ENCODE data around the gene TSKS.
"Not testable (repeated sequence)": the region's sequence is repeated elsewhere in the genome, so short reads cannot be mapped to it uniquely, and the experiment has no call there.

TSKS gene

DNA sequence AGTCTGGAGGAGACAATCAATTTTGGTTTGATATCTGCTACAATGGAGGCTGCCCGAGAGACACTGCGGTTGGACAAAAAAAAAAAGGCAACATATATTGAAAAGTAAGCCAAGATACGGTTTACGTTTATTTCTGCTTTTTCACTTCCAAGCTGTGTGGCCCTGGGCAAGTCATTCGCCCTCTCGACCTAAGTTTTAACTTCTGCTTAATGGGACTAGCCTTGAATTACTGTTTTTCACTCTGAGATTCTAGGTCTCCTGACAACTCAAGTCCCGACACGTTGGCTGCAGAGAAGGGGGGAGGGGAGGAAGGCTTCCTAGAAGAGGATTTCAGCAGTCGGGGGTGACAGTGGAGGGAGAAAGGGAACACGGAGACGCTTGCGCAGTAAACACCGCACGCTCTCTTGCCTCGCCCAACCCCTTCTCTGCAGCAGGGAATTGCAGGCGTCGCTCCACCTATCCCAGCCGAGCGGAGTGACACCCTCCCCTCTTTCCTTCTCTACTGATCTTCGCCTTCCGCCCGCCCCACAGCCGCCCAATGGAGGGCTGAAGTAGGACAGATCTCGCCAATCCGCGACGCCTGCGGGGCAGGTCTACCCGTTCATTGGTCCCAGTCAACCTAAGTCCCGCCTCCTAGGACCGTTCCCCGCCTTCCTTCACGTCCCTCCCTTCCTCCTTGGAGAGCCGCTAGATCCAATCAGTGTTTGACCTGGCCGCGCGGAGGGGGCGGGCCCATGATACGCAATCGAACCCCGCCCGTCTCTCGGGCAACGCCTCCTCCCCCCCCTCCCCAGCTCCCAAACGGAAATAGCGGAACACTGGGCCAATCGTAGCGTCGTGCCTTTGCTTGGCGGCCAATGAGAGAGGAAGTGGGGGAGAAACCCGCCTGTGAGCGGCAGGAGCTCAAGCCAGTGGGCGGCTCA is 3.2 kb upstream of the TSKS start:
- peak; percentile 100 for DNase-seq

GRCh38 chr19:49764341-49764740 is 1.2 kb upstream of the TSKS start:
- no peak for DNase-seq

DNA sequence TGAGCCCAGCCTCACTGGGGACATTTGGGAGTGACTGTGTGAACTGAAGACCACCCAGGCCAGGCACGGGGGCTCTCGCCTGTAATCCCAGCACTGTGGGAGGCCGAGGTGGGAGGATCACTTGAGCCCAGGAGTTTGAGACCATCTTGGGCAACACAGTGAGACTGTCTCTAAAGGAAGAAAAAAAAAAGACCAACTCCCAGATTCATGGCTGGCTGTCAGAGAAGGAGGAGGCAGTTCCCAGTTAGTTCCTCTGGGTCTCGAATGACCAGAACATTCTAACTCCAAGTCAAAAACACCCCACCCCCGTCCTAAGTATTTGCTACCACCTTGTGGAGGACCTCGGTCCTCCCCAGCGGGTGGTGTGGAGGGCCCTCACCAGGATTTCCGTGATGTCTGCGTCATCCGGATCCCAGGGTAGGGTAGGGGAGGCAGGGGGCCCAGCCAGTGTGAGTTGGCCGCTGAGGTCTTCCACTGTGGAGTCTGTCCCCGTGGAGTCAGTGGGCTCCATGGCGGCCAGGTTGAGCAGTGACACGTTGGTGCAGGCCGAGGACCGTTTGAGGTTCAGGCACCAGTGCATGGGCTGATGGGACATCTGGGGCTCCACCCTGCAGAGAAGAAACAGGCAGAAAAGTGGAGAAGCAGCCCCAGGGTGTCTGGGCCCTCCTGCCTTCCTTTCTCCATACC is 1.3 kb downstream of the TSKS start:
- DNase-seq, result no peak

DNA sequence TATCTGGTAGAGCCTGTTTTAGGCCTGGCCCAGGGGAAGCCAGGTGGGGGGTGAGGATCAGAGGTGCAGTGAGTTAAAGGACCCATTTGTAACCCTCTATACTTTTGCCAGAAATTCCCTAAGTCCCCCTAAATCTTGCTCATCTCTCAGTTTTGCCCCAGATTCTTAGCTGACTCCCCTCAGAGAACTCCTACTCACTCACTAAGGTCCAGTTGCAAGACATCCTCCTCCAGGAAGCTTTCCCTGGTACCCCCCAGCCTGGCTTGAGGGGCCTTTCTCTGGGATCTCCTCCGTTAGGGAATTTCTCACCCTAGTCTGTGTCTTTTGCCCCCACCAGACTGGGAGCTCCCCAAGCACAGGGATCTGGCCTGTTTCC is 1.9 kb downstream of the TSKS start:
- DNase-seq, result no peak

DNA sequence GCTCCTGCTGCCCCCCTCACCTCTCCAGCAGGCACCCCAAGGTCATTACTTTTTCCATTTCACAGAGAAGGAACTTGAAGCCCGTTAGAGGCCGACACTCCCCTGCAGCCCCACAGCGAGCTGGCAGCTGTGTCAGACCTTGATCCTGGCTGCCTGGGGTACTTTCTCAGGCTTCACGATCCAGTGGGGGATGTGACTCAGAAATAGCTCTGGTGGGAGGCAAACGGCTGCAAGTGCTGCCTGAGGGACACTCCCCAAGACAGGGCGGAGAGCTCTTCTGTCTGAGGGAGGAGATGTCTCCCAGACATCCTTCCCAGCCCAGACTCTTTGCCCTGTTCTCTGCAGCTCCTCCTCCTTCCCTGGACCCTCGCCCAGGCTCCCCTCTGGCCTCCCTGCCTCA is 4.8 kb downstream of the TSKS start:
- no peak for DNase-seq

DNA sequence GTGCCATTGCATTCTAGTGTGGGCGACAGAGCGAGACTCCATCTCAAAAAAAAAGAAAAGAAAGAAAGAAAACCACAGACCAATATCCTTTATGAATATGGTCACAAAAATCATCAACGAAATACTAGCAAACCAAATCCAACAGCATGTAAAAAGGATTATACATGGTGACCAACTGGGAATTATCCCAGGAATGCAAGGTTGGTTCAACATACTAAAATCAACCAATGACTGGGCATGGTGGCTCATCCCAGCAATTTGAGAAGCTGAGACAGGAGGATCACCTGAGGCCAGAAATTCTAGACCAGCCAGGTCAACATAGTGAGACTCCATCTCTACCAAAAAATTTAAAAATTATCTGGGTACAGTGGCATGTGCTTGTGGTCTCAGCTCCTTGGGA is 7.2 kb downstream of the TSKS start:
- no peak for DNase-seq

DNA sequence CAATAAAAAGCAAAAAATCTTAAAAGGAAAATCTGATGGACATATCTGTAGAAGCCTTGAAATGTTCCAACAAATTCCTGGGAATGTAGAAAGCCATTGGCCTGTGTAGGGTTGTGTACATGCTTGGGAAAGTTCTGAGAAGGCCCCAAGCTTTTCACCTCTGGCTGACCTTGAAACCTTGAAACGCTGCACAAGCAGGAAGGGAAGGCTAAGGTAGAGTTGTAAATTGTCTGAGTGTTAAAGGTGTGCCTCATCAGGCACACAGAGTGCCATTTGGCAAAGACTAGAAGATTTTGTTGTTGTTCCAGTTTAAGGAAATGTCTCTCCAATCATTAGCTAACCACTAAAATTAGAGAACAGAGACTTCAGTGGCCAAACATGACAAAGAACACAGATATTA is 10.4 kb downstream of the TSKS start:
- no peak for DNase-seq

DNA sequence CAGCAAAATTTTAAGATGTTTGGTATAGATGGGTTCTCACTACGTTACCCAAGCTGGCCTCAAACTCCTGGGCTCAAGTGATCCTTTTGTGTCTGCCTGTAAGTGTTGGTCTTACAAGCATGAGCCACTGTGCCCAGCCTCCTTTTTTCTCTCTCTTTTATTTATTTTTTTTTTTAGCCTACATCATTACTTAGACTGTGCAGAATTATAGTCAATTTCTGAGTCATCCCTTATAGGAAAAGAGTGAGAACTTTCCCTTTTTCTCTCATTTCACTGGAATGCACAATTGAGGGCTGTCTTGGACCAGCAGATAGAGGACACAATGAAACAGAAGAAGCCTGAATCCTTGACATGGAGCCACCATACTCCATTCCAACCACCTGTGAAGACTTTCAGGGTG is 13.3 kb downstream of the TSKS start:
- no peak for DNase-seq

DNA sequence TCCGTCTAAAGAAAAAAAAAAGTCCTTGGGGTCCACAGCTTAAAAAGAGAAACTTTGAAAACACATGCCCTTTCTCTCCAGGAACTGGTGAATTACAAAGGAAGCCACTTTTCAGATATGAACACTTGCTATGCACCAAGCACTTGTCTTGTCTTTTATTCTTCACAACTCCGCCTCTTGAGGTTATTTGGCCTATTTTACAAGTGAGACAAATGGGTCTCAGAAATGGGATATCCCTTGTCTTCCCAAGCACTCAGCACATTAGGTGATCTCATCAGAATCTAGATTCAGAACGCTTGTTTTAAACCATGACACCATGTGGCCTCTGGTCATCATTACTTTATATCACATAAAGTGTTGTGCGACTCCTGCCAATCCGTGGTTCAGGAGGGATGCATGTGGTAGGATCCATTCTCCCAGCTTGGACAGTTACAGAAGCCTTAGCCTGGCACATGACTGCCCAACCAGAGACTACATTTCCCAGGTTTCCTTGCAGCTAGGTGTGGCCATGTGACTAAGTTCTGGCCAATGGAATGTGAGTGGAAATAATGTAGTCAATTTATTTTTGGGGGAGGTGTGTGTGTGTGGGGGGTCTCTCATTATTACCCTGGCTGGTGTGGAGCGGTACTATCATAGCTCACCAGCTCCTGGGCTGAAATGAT is 13.9 kb downstream of the TSKS start:
- DNase-seq, result no peak

- peak; percentile 73 for DNase-seq
Observed at GRCh38 chr19:49746206-49746958, 16.7 kb downstream of the TSKS start.

- DNase-seq, result no peak
Observed at GRCh38 chr19:49744946-49745381, 18.1 kb downstream of the TSKS start.

DNA sequence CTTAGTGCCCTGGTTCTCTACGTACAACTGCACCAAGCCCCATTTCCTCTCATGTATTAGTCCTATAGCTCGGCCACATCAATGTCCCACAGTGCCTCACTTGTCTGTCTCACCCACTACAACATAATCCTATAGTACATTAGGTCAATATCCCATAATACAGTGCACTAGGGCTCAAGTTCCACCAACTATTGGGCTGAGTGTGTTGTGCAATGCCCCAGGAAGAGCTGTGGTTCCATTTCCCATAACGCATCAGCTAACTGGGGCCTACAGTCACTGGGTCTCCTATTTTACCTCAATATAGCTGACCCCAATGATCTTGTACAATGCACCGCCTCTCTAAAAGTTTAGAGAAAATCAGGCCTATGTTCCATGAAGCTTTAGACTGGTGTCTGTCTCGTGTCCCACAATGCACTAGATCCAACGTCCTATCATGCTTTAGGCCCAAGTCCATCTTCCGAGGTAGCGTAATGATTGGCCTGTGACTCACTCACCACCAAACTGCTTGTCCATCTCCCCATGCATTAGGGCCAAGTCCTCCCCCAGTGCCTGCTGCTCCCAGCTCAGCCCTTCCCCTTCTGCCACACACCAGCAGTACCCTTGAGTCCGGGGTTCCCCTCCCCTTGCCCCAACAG is 21.8 kb downstream of the TSKS start:
- no peak for DNase-seq

DNA sequence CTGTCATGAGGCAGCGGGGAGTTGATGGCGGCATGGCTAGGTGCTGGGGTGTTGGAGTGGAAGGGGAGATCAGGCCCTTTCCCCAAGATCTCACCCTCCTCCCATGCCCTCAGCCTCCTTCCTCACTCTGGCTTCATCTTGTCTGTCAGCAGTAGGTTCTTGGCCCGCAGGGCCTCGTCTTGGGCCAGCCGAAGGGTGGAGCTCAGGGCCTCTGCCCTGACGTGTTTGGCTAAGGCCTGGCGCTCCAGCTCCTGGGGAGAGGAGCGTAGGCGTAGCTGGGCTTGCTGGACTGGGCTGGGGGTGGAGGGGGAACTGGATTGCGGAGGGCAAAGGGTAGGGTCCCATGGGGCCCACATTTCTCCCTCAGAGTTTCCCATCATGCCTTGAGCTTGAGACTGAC is 23.2 kb downstream of the TSKS start:
- DNase-seq, result no peak

- DNase-seq, result no peak
Observed at GRCh38 chr19:49739098-49739497, 24.0 kb downstream of the TSKS start.

DNA sequence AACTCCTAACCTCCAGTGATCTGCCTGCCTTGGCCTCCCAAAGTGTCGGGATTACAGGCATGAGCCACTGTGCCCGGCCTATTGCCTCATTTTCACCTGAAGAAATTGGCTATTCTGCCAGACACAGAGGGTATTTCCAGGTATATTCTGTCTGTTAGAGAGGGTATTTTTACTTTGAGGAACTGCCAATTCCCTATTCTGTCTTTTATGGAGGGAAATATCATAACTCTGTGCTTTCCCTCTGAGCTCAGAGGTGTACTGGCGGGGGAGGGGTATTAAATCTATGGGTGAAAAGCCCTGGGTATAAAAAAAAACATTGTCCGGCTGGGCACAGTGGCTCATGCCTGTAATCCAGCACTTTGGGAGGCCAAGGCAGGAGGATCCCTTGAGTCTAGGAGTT is 24.8 kb downstream of the TSKS start:
- no peak for DNase-seq

DNA sequence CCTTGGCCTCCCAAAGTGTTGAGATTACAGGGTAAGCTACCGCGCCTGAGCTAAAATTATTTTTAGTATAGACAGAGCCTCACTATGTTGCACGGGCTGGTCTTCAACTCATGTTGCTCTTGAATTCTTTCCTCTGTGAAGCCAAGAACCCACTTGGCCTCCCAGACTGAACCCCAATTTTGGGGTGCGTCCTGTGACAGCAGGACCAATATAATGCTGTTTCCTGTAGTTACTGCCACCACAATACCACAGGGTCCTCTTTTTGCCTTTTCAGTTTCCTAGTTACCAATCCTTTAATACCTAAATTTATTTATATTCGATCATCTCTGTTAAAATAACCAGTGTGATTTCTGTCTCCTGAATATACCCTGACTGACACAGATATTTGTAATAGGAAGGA is 32.9 kb downstream of the TSKS start:
- no peak for DNase-seq

DNA sequence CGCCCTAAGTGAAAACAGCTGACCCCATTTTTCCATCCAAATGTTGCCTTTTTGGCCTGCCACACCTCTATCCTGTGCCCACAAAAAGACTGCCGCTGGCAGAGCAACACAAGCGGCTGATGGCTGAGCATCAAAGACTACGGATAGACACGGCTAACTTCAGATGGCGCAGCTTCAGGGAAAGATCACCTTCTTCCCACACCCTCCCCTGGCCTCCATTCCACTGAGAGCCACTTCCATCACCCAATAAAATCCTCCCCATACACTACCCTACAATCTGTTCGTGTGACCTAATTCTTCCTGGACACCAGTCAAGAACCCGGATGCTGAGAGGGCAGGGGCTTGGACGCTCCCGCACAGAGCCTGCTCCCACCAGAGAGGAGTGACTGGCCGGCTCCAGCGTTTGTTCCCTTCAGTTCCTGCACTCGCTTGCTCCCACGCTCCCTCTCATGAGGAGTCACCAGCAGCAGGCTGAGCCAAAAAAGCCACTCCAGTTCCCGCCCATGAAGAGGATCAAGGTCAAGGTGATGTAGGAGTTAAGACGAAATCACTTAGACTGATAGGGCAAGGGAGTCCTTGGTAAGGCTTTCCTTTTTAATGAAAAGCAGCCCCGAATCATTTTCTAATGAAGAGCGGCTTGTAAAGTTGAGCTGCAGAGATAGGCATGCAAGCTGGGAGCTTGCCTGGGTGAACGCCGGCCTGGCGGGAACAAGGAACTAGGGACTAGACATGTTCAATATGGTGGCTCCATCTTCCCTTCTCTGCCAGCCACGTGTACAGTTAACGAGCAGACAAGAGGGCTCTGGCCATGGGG is 35.7 kb downstream of the TSKS start:
- no peak for DNase-seq

GRCh38 chr19:49719420-49719819 is 43.7 kb downstream of the TSKS start:
- DNase-seq, result not testable (repeated sequence)

GRCh38 chr19:49718991-49719390 is 44.1 kb downstream of the TSKS start:
- DNase-seq, result no peak

- no peak for DNase-seq
Observed at GRCh38 chr19:49718511-49718910, 44.6 kb downstream of the TSKS start.

GRCh38 chr19:49716154-49716553 is 47.0 kb downstream of the TSKS start:
- DNase-seq, result no peak

Data from CD4-positive, alpha-beta T cell treated with Interferon gamma for 1 hour (primary cell).